Body of pancreas (tissue), 4 donors: ENCODE data around the gene APPL2. TPM values are rescaled to one million over a fixed set of nuclear protein-coding genes. Genes with fewer than 3 reads are reported as not detected.
"Not testable (repeated sequence)": the region's sequence is repeated elsewhere in the genome, so short reads cannot be mapped to it uniquely, and the experiment has no call there.

Experiments used
- ATAC-seq: fragments of 150-250 bp; one replicate; pipeline ENCODE4 v1.9.1; 2016
- DNase-seq, 4 donors: peaks; one replicate each; pipeline ENCODE4 v3.0.0-alpha.2; 2019
- H3K27ac ChIP-seq, 4 donors: fragments of 200-600 bp; sonication (generic); 1 replicate in 3 of 4; 2 replicates in 1 of 4; pipeline versions ENCODE4 v1.5.1 to v1.6.1; 2016 to 2019; ENCODE audit warnings: mild to moderate bottlenecking in 1 of 4, mixed read lengths in 1 of 4, moderate library complexity in 1 of 4
- H3K27me3 ChIP-seq, 2 donors: fragments of 200-600 bp; sonication (generic); one replicate each; pipeline ENCODE4 v1.6.0; 2016; ENCODE audit warnings: mild to moderate bottlenecking in 1 of 2
- H3K36me3 ChIP-seq, 2 donors: fragments of 200-600 bp; sonication (generic); replicated peaks in 1 of 2; 2 replicates each; pipeline ENCODE4 v1.5.1; 2016; ENCODE audit warnings: low read depth in 2 of 2; ENCODE audit not compliant: insufficient read depth in 1 of 2
- H3K4me1 ChIP-seq: fragments of 200-600 bp; sonication (generic); one replicate; pipeline ENCODE4 v1.6.0; 2016
- H3K4me3 ChIP-seq, 2 donors: fragments of 200-600 bp; sonication (generic); 1 replicate in 1 of 2; 2 replicates in 1 of 2; pipeline ENCODE4 v1.5.1; 2016 to 2019
- H3K9me3 ChIP-seq, 3 donors: fragments of 200-600 bp; sonication (generic); 1 replicate in 2 of 3; 2 replicates in 1 of 3; pipeline ENCODE4 v1.5.1; 2016
- POLR2A ChIP-seq, 3 donors: fragments of 450-650 bp; IDR thresholded peaks; one replicate each; pipeline ENCODE4 v1.6.1; 2016; ENCODE audit warnings: antibody characterized with exemption in 3 of 3, mild to moderate bottlenecking in 2 of 3
- WGBS, 2 donors: methylation state at CpG; one replicate each; pipeline ENCODE4 v1.1.5; 2017; 5-methylcytosine and 5-hydroxymethylcytosine counted together
- intact Hi-C: fragments of 100-400 bp; cut with DNase I; formaldehyde crosslinking; loops from one replicate; pipeline ENCODE4 v1.15.1; 2023
- total RNA-seq, 2 donors: library from RNA; depleted of rRNA; stranded (reverse); fragments of >200 nt; gene quantifications; one replicate each; pipeline ENCODE4 v1.1.0, GENCODE V29; 2016
- TF ChIP-seq, protein P1 (sequence below), 7 experiments: fragments of 450-650 bp in 4 of 7; fragments of 200-600 bp in 3 of 7; sonication (generic) in 3 of 7; IDR thresholded peaks; one replicate each; pipeline ENCODE4 v1.5.1; 2016 to 2019; ENCODE audit warnings: antibody characterized with exemption in 7 of 7

APPL2 gene
- total RNA-seq, 2 donors from 2014 or later = 32.4 to 32.6 TPM

DNA sequence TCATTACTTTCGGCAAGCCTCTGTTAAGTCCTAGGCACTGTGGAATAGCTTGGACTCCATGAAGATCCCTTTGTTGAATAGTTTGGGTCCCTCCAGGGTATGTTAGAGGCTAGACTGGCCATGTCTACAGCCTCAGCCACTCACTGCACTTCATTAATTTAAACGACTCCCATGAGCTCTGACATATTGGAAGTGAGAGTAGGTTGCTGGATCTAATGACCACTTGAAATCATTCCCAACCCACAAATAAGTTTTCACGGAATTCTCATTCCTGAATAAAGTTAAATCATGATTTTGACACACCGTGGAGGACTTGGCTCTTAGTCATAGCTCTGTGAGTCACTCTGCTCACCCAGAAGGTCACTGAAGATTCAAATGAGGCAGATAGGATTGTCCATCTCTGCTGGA lies 21.4 kb upstream of the APPL2 start:
- Histone ChIP-seq H3K9me3 (no peaks in the 10 kb centered on the region), H3K27ac (no peak overlapping the region), H3K4me3 (no peak overlapping the region), H3K36me3 (no peaks in the 10 kb centered on the region), H3K27me3 (no peaks in the 10 kb centered on the region), H3K4me1 (no peaks in the 10 kb centered on the region)
- no peak for ATAC-seq
- intact Hi-C loops = no loop called here
- DNase-seq = no peak
- TF ChIP-seq POLR2A (IDR thresholded peaks at IDR 0.05) = no peak
- TF ChIP-seq, protein P1, sequence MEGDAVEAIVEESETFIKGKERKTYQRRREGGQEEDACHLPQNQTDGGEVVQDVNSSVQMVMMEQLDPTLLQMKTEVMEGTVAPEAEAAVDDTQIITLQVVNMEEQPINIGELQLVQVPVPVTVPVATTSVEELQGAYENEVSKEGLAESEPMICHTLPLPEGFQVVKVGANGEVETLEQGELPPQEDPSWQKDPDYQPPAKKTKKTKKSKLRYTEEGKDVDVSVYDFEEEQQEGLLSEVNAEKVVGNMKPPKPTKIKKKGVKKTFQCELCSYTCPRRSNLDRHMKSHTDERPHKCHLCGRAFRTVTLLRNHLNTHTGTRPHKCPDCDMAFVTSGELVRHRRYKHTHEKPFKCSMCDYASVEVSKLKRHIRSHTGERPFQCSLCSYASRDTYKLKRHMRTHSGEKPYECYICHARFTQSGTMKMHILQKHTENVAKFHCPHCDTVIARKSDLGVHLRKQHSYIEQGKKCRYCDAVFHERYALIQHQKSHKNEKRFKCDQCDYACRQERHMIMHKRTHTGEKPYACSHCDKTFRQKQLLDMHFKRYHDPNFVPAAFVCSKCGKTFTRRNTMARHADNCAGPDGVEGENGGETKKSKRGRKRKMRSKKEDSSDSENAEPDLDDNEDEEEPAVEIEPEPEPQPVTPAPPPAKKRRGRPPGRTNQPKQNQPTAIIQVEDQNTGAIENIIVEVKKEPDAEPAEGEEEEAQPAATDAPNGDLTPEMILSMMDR (IDR thresholded peaks at IDR 0.05) = no peak
- WGBS, 2 donors = 60 to 67% methylated on average over 4 of the region's 4 CpGs

DNA sequence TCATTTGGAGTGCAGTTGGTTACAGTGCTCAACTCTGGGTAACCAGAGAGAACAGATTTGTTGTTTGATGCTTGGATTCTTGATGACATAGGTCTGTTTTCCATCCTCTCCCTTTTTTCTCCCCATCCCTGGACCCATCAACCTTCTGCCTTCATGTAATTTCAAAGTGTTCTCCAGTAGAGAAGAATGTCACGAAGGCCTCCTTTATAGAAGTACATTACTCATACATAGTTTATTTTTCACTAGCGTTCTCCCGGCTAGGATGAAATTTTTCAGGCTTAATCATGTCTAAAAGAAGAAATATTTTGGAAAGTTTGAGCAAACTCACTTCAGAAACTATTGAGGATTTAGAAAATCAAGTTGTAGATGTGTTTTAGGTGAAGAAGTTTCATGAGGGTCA lies 20.9 kb upstream of the APPL2 start:
- no peak overlapping the region for H3K4me3 ChIP-seq
- no peak for TF ChIP-seq POLR2A (IDR thresholded peaks at IDR 0.05)
- TF ChIP-seq, protein P1 (IDR thresholded peaks at IDR 0.05) = no peak
- DNase-seq = no peak
- H3K27ac ChIP-seq = no peak overlapping the region
- no peak for ATAC-seq
- H3K36me3 ChIP-seq = no peaks in the 10 kb centered on the region
- no peaks in the 10 kb centered on the region for H3K9me3 ChIP-seq
- 84 to 94% methylated on average over 3 of the region's 3 CpGs for WGBS, 2 donors
- no peaks in the 10 kb centered on the region for H3K4me1 ChIP-seq
- intact Hi-C loops = no loop called here
- H3K27me3 ChIP-seq = no peaks in the 10 kb centered on the region

DNA sequence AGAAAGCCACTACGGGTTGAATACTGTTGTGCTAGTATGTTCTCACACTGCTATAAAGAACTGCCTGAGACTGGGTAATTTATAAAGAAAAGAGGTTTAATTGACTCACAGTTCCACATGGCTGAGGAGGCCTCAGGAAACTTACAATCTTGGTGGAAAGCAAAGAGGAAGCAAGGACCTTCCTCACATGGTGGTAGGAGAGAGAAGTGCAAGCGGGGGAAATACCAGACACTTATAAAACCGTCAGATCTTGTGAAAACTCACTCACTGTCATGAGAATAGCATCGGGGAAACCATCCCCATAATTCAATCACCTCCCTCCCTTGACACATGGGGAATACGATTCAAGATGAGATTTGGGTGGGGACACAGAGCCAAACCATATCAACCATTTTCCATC lies 20.5 kb upstream of the APPL2 start:
- 73 to 80% methylated on average over 5 of the region's 5 CpGs for WGBS, 2 donors
- H3K36me3 ChIP-seq, H3K4me1 ChIP-seq, H3K9me3 ChIP-seq, H3K27ac ChIP-seq, intact Hi-C loops, ATAC-seq, H3K27me3 ChIP-seq, DNase-seq, H3K4me3 ChIP-seq: not testable (repeated sequence)

DNA sequence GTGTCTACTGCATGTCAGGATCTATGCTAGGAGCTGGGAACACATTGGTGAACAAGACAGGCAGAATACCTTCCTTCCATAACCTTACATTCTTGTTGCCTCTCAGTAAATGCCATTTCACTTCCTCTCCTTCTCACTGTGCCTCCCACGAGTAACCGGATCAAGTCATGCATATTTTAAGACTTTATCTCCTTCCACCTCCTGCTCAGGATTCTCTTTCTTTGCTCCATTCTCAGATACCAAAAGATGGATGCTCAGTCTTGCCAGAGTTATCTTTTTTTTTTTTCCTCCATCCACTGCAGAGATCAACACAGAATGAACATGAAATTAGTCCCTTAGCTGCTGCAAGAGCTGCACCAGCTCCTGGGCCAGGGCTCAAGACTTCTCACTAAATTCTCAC lies 20.0 kb upstream of the APPL2 start:
- Histone ChIP-seq H3K4me3 (no peak overlapping the region), H3K4me1 (no peaks in the 10 kb centered on the region), H3K27me3 (no peaks in the 10 kb centered on the region), H3K36me3 (no peaks in the 10 kb centered on the region), H3K27ac (no peak overlapping the region), H3K9me3 (no peaks in the 10 kb centered on the region)
- DNase-seq = no peak
- WGBS, 2 donors = 69 to 77% methylated on average over 2 of the region's 2 CpGs
- ATAC-seq = no peak
- intact Hi-C loops = no loop called here
- TF ChIP-seq, protein P1 (IDR thresholded peaks at IDR 0.05) = no peak
- no peak for TF ChIP-seq POLR2A (IDR thresholded peaks at IDR 0.05)

DNA sequence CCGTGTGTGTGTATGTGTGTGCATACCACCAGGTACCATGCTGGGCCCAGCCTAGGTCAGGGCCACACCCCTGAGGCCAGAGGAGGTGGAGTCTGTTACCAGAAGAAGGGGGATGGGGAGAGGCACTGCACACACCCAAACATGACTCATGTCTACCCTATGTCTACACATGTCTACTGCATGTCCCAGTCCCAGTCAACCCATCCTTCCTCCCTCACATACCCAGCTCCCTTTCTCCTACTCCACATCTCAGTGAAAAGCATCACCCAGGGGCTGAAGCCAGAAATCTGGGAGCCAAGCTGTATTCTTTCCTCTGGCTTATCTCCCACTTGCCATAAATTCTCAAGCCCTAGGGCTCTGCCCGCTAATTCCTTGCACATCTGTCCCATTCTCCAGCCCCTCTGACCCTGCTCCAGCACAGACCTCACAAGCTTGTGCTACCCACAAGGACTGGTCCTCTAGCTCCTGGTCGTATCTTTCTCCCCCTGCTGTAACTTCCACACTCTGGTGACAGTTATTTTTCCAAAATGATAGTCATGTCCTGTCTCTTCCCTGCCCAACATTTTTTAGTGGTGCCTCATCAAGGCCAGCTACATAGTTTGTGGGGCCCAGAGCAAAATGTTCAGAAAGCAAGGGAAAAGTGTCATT lies 18.0 kb upstream of the APPL2 start:
- Histone ChIP-seq H3K4me1 (no peaks in the 10 kb centered on the region), H3K9me3 (no peaks in the 10 kb centered on the region), H3K27me3 (no peaks in the 10 kb centered on the region), H3K4me3 (no peak overlapping the region), H3K27ac (no peak overlapping the region), H3K36me3 (no peaks in the 10 kb centered on the region)
- no peak for ATAC-seq
- 79 to 80% methylated on average over 3 of the region's 3 CpGs for WGBS, 2 donors
- intact Hi-C loops = no loop called here
- no peak for DNase-seq
- TF ChIP-seq POLR2A (IDR thresholded peaks at IDR 0.05) = no peak
- TF ChIP-seq, protein P1 (IDR thresholded peaks at IDR 0.05) = no peak
